Sciatic nerve (tissue), 2 donors: ENCODE measurements around the gene KLHDC7B. TPM values are rescaled to one million over a fixed set of nuclear protein-coding genes. Genes with fewer than 3 reads are reported as not detected.
A peak's percentile ranks its signal among the peaks of the same experiment; 100 is the strongest.

ENCODE experiments used
- ATAC-seq: fragments of 200-7000 bp; cut with Tn5 transposase; one replicate; pipeline ENCODE4 v1.9.1; 2020; ENCODE audit warnings: mild to moderate bottlenecking, moderate library complexity
- DNase-seq: peaks from one replicate; pipeline ENCODE4 v3.0.0-alpha.2; 2020; ENCODE audit warnings: low spot score
- intact Hi-C: fragments of 100-400 bp; cut with DNase I; formaldehyde crosslinking; loops from one replicate; pipeline ENCODE4 v1.14.2; 2022
- total RNA-seq: library from RNA; stranded (reverse); fragmentation: NEBNext Ultra II Directional; extraction: Animal tissue kit (Norgen Biotek cat#: 25700); gene quantifications from one replicate; pipeline ENCODE4 v1.2.1, GENCODE V29; 2021
- donor health status: DM: no; HTN: no; CAD: no.
- donor health status: DM: no; HTN: no; CAD: no.

KLHDC7B gene
- total RNA-seq, 1 donor from 2014 or later: 0.13 TPM

GRCh38 chr22:50542416-50542927 lies 3.2 kb upstream of the KLHDC7B start:
- DNase-seq (peak; percentile 65), ATAC-seq (no peak)
- intact Hi-C loops: no loop called here

GRCh38 chr22:50544078-50544745 lies 1.5 kb upstream of the KLHDC7B start:
- intact Hi-C loops: no loop called here
- DNase-seq (peak; percentile 84), ATAC-seq (peak; percentile 48)

DNA sequence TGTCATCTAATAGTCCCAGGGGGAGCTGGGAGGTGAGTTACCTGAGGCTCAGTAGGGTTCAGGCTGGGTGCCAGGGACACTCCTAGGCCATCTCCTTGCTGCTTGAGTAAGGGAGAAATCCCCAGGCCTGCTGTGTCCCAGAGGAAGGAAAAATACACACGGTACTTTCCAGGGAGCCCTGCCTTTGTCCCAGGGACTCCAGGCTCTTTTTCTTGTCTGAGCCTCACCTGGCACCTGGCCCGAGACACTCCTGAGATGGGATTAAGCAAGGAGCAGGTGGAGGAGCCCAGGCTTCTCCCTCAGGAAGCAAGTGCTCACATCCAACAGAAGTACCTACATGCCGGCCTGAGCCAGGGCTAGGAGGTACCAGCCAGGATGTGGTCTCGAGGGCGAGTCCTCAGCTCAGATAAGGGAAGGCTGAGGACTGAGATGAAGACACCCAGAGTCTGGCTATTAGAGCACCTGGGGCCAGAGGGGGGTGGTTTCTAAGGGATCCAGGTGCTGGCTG lies 899 bp upstream of the KLHDC7B start:
- intact Hi-C loops: no loop called here
- ATAC-seq (no peak), DNase-seq (no peak)

DNA sequence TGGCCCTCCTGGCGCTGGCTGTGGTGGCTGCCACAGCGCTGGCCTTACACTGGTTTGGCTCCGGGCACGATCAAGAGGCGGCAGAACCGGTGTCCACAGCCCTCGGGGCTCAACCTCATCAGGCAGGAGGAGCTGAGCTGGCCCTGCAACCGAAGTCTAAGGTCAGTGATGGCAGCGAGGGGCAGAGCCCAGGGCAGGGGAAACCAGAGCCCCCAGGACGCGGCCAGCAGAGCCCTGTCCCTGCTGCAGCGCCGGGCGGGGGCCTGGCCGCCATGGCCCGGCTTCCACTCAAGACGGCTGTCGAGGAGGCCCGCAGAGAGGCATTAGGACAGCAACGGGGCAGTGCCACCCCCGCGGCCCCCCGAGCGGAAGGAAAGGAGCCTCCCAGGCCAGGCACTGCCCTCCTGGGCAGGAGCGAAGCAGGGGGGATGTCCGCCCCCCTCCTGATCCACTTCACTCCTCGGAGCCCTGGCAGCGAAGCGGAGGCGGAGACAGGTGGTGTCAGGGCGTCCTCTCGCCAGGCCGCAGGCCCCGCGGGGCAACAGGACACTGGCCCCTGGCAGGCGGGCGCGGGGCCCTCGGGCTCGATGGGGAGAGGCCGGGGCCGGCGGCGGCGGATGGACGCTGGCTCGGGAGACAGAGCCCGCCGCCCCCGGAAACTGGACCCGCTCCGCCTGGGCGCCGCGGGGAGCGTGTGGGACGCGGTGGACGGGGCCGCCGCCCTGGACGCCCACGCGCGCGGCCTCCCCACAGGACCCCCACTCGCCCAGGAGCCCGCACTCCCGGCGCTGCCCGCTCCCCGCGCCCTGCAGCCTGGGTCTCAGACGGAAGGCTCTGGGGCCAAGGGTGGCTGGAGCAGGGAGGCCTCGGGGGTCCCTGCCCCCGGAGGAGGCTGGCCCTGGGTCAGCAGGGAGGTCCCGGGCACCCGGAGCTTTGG lies 895 bp downstream of the KLHDC7B start:
- intact Hi-C loops: no loop called here
- DNase-seq (no peak), ATAC-seq (no peak)

DNA sequence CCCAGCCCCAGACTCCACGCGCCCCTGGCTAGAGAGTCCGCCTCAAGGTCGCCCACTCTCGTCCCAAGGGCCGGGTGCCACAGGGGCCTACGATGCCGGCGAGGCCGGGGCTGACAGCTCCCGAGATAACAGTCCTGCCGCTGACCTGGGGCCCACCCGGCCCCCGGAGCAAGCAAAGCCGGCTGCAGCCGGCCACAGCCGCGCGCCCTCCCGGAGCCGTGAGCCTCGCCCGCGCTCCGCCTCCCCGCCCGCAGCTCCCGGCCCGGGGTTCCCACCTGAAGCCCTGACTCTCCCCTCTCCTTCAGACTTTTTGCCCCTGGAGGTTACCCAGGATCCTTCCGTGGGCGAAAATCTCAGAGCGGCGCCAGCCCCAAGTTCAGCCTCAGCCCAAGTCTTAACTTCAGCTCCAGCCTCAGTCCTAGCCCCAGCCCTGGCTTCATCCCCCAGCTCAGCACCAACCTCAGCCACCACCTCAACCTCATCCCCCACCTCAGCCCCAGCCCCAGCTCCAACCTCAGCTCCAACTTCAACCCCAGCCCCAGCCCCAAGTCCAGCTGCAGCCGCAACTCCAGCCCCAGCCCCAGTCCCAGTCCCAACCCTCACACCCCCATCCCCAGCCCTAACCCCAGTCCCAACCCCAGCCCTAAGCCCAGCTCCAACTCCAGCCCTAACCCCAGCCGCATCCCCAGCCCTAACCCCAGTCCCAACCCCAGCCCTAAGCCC lies 1.7 kb downstream of the KLHDC7B start:
- intact Hi-C loops: no loop called here
- ATAC-seq: no peak
- no peak for DNase-seq

DNA sequence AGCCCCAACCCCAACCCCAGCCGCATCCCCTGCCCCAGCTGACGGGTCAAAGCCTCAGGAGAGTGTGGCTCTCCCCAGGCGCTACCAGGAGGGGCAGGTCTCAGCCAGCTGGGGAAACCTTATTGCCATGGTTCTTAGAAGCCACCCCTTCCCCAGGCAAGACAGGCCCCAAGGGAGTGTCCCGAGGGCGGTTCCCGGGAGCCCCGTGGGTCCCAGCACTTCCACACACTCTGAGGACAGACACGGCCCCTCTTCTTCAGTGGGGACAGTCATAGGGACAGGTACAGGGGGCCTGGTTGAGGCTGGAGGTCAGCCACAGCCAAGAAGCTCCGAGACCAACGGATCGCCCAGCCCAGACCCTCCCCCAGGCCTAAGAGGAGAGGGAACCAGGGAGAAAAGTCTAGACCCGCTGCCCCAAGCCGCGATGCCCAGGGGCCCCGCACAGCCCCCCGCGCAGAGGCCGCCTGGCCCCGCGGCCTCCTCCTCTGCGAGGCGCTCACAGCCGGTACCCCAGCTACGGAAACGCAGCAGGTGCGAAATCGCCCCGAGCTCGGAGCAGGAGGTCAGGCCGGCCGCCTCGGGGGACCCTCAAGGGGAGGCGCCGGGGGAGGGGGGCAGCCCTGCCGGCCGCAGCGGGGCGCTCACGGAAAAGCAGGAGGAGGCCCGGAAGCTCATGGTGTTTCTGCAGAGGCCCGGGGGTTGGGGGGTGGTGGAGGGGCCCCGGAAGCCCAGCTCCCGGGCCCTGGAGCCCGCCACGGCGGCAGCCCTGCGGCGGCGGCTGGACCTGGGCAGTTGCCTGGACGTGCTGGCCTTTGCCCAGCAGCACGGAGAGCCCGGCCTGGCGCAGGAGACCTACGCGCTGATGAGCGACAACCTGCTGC lies 2.6 kb downstream of the KLHDC7B start:
- DNase-seq (no peak), ATAC-seq (no peak)
- intact Hi-C loops: no loop called here

DNA sequence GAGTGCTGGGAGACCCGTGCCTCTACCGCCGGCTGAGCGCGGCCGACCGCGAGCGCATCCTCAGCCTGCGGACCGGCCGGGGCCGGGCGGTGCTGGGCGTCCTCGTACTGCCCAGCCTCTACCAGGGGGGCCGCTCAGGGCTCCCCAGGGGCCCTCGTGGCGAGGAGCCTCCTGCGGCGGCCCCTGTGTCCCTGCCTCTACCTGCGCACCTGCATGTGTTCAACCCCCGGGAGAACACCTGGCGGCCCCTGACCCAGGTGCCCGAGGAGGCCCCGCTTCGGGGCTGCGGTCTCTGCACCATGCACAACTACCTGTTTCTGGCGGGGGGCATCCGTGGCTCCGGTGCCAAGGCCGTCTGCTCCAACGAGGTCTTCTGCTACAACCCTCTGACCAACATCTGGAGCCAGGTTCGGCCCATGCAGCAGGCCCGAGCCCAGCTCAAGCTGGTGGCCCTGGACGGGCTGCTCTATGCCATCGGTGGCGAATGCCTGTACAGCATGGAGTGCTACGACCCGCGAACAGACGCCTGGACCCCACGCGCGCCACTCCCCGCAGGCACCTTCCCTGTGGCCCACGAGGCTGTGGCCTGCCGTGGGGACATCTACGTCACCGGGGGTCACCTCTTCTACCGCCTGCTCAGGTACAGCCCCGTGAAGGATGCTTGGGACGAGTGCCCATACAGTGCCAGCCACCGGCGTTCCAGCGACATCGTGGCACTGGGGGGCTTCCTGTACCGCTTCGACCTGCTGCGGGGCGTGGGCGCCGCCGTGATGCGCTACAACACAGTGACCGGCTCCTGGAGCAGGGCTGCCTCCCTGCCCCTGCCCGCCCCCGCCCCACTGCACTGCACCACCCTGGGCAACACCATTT lies 3.5 kb downstream of the KLHDC7B start:
- intact Hi-C loops: no loop called here
- DNase-seq (no peak), ATAC-seq (no peak)

GRCh38 chr22:50550395-50550794 lies 4.7 kb downstream of the KLHDC7B start:
- intact Hi-C loops: no loop called here
- DNase-seq (no peak), ATAC-seq (no peak)

- intact Hi-C loops: no loop called here
- no peak for ATAC-seq
- no peak for DNase-seq
These were observed 5.6 kb downstream of the KLHDC7B start for GRCh38 chr22:50551160-50551752.

DNA sequence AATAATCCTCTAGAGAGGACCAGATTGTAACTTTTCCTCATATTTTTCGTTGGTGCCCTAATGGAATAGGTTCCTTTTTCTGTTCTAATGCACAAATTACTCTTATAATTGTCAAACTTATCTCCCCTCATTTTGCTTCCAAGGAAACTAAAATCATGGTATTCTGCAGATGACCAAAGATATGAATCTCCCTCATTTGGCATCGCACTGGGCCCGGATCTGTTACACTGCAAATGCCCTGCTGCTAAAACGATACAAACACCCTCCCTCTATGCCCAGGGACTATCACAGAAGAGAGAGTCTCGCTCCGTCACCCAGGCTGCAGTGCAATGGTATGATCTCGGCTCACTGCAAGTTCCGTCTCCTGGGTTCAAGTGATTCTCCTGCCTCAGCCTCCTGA lies 7.6 kb downstream of the KLHDC7B start:
- no peak for DNase-seq
- intact Hi-C loops: no loop called here
- ATAC-seq: no peak

- ATAC-seq (no peak), DNase-seq (no peak)
- intact Hi-C loops: no loop called here
These were observed 11.0 kb downstream of the KLHDC7B start for GRCh38 chr22:50556703-50557102.

GRCh38 chr22:50560034-50560433 lies 14.3 kb downstream of the KLHDC7B start:
- DNase-seq (no peak), ATAC-seq (no peak)
- intact Hi-C loops: no loop called here

DNA sequence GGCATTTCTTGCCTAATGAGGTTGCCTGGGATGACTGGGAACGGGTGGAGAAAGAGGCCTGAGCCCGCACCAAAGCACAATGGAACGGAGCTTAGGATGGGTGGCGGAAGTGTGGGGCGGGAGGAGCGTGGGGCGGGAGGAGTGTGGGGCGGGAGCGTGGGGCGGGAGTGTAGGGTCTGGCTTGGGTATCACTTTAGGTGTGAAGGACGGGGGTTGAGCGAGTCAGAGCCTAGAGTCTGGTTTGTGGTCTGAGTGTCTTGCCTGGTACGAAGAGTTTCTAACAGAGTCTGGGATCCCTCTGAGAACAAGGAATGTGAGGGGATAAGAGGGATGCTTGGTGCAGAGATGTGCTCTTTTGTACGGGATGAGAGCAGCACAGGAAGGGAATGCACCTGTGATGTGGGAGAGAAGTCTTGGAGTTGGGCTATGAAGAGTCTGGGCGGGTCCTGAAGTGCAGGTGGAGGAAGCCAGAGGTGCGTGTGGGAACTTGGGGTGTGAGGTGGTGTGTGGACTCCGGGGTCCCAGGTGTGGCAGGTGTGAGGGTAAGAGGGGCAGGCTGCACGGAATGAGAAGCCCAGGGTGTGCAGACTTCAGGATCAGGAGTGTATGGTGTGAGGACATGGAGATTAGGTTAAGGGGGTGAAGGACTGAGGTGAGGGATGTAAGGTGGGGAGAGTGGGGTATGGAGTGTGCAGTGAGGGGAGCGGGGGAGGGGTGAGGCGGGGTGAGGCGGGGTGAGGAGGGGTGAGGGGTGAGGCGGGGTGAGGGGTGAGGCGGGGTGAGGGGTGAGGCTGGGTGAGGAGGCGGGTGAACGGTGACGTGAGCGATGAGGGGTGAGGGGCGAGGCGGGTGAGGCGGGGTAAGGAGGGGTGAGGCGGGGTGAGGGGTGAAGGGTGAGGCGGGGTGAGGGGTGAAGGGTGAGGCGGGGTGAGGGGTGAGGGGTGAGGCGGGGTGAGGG lies 16.0 kb downstream of the KLHDC7B start:
- ATAC-seq (no peak), DNase-seq (no peak)
- intact Hi-C loops: no loop called here

DNA sequence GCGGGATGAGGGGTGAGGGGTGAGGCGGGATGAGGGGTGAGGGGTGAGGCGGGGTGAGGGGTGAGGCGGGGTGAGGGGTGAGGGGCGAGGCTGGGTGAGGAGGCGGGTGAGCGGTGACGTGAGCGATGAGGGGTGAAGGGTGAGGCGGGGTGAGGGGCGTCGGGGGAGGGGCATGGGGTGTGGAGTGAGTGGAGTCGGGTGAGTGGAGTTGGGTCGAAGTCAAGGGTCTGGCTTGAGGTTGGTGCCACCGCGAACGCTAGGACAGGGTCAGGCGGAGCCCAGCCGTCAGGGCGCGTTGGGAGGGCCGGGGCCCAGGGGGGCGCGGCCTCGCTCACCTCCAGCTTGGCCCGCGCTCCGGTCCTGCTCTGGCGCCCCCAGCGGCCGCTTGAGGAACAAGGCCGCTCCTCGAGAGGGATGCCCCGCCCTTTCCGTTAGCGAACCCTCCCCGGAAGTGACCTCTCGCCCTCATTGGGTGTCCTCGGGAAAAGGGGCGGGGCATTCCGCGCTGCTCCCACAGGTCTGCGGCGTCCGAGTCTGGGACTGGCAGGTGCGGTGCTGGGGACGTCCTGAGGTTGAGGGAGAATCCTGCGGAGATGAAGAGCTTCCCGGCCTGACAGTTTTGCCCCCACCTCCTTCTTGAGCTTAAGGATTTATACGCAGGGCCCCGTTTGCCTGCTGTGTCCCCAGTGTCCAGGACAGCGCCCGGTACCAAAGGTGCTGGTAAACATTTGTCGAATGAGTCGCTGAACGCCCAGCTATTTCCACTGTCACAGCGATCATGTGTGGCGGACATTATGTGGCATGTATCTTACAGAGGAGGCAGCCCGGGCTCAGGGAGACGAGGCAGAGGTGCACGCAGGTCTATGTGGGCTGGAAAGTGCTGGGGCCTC lies 17.1 kb downstream of the KLHDC7B start, which contains the start of gene SYCE3:
SYCE3 (minus strand) TSS at position 397 of the 890 bp plus-strand sequence. CDS start 6,514 bp downstream, outside the sequence.
- ATAC-seq (peak; percentile 97), DNase-seq (peak; percentile 99)
- intact Hi-C loops: no loop called here
